GM12892 (cell line): ENCODE data around the gene FTO.

Experiments used
- DNase-seq: peaks from one replicate; pipeline ENCODE4 v3.0.0; 2011; ENCODE audit not compliant: insufficient read length
- FAIRE-seq: peaks from 2 replicates; lab custom pipeline; 2011; peaks lifted over from hg19 to GRCh38; lab: Jason Lieb, UNC
- POLR2A ChIP-seq: IDR thresholded peaks from 2 replicates; pipeline ENCODE4 v1.6.1; 2011; ENCODE audit warnings: low read depth, low read length, control low read depth
- POLR2AphosphoS5 ChIP-seq: IDR thresholded peaks from 2 replicates; pipeline ENCODE4 v1.6.1; 2011; ENCODE audit warnings: low read depth, low read length, control low read depth
- TAF1 ChIP-seq: IDR thresholded peaks from 2 replicates; pipeline ENCODE4 v1.6.1; 2011; ENCODE audit warnings: low read depth, mild to moderate bottlenecking, control low read depth, low read length, borderline replicate concordance

FTO gene

GRCh38 chr16:53714205-53715022, 10.5 kb downstream of the FTO start:
- TF ChIP-seq TAF1 (no peak), POLR2A (no peak), POLR2AphosphoS5 (no peak)
- FAIRE-seq (no peak), DNase-seq (no peak)

GRCh38 chr16:53715023-53715384, 11.0 kb downstream of the FTO start:
- TF ChIP-seq TAF1 (no peak), POLR2AphosphoS5 (no peak), POLR2A (no peak)
- DNase-seq (no peak), FAIRE-seq (no peak)

DNA sequence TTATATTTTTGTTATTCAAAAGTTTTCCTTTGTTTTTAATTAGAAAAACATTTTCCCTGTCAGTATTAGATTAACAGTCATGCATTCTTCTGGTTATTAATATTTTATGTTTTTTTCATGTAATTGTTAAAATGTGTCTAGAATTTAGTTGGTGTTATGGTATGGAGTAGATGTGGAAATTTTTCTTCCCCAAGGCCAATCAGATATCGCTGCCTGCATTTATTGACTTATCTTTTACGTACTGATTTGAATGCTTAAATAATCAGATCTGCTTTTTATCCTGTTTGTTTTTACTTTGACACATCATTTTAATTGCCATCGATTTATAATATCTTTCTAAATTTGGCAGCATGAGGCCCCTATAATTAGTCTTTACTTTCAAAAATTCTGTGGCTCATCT, 13.6 kb downstream of the FTO start:
- no peak for DNase-seq
- no peak for FAIRE-seq
- TF ChIP-seq TAF1 (no peak), POLR2AphosphoS5 (no peak), POLR2A (no peak)

- no peak for DNase-seq
- TF ChIP-seq POLR2AphosphoS5 (no peak), POLR2A (no peak), TAF1 (no peak)
- FAIRE-seq, result no peak
Measured at GRCh38 chr16:53721017-53721416, 17.1 kb downstream of the FTO start.

DNA sequence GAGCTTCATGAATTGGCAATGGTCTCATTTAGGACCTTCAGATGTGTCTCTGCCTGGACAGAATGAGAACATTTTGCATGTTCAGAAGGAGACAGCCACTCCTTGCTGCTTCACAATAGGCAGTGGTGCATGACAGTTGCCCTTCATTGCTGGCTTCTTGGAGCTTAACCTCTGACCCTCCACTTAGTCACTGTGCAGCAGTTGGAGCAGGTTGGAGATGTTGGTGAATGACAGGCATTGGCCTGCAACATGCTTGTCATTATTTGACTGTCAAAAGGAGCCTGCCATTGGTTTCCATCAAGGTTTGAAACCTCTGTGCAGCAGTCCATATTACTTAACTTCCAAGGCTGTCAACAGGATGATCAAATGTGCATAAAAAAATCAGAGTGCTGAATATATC, 22.7 kb downstream of the FTO start:
- TF ChIP-seq POLR2A, result no peak
- no peak for TF ChIP-seq TAF1
- no peak for TF ChIP-seq POLR2AphosphoS5
- FAIRE-seq (no peak), DNase-seq (no peak)

DNA sequence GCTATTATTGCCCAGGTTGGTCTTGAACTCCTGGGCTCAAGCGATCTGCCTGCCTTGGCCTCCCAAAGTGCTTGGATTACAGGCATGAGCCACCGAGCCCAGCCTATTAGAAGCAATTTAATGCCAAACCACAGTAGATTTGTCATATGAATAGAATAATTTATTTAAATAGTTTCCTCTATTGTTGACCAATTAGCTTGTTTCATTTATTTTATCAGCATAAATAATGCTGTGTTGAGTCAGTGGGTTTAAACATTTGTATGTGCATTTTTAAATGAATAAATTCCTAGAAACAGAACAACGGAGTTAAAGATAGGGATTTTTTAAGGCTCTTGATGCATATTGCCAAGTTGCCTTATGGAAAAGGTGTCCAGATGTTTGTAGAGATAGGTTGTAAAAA, 26.7 kb downstream of the FTO start:
- TF ChIP-seq POLR2AphosphoS5 (no peak), POLR2A (no peak), TAF1 (no peak)
- DNase-seq (no peak), FAIRE-seq (no peak)

- FAIRE-seq (no peak), DNase-seq (no peak)
- no peak for TF ChIP-seq TAF1
- TF ChIP-seq POLR2A, result no peak
- no peak for TF ChIP-seq POLR2AphosphoS5
Measured at GRCh38 chr16:53732296-53732929, 28.5 kb downstream of the FTO start.

DNA sequence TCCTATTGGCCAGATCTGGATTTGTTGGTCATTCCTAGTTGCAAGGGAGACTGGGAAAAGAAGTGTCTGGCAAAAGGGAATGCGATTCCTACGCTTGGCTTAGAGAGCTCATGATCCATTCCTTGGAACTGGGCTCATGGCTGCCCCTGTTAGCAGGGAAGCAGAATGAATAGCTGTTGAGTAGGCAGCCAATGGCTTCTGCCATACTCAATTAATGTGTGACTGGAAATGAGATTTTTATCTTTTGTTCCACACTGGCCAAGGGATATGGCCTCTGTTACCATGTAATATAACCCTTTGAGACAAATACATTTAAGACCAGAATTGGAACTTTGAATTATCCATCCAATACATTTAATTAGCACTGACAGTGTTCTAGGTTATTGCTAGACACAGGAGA, 31.0 kb downstream of the FTO start:
- FAIRE-seq (no peak), DNase-seq (no peak)
- TF ChIP-seq TAF1, result no peak
- TF ChIP-seq POLR2AphosphoS5, result no peak
- TF ChIP-seq POLR2A, result no peak

- TF ChIP-seq TAF1, result no peak
- TF ChIP-seq POLR2AphosphoS5, result no peak
- no peak for TF ChIP-seq POLR2A
- DNase-seq, result no peak
- FAIRE-seq, result no peak
Measured at GRCh38 chr16:53736297-53736696, 32.3 kb downstream of the FTO start.

DNA sequence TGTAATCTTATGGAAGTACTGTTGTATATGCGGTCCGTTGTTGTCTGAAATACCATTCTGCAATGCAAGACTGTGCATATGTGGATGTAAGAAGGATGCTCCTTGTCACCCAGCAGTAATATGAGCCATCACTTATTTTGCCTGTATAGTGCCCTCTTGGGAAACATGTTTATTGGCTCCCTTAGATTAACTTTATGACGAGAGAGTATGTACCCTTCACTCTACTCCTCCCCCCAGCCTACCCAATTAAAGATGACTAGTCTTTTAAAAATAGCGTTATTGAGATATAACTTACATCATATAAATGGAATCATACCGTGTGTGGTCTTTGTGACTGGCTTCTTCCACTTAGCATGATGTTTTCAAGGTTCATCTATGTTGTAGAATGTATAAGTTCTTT, 33.6 kb downstream of the FTO start:
- no peak for DNase-seq
- FAIRE-seq, result no peak
- TF ChIP-seq POLR2A (no peak), POLR2AphosphoS5 (no peak), TAF1 (no peak)

DNA sequence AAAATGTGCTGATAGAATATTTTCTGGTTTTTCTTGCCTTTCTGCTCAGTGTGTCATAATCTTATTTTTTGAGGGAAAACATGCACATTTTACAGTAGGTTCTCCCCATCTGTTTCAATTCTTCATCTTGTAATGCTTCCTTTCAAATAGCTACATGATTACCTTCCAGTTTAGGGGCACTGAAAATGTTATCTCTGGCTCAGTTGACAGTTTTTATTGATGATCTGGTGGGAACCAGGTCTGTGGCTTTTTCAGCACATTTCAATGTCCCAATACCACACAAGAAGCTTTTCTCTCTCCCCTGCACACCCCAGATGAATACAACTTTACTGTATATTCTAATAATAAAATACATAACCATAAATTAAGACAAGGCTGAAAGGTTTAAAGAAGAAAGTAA, 36.5 kb downstream of the FTO start:
- no peak for FAIRE-seq
- TF ChIP-seq POLR2AphosphoS5 (no peak), POLR2A (no peak), TAF1 (no peak)
- no peak for DNase-seq

GRCh38 chr16:53740933-53741531, 37.1 kb downstream of the FTO start:
- DNase-seq, result no peak
- TF ChIP-seq POLR2A (no peak), POLR2AphosphoS5 (no peak), TAF1 (no peak)
- FAIRE-seq, result no peak
